IPS DF 4.7 (cell line): ENCODE data around the gene CPOX.
"Not testable (repeated sequence)": the region's sequence is repeated elsewhere in the genome, so short reads cannot be mapped to it uniquely, and the experiment has no call there.

Experiments used
- DNase-seq: peaks from one replicate; pipeline ENCODE4 v3.0.0-alpha.2; 2013; ENCODE audit warnings: low spot score; ENCODE audit errors: extremely low read depth

The CPOX gene

DNA sequence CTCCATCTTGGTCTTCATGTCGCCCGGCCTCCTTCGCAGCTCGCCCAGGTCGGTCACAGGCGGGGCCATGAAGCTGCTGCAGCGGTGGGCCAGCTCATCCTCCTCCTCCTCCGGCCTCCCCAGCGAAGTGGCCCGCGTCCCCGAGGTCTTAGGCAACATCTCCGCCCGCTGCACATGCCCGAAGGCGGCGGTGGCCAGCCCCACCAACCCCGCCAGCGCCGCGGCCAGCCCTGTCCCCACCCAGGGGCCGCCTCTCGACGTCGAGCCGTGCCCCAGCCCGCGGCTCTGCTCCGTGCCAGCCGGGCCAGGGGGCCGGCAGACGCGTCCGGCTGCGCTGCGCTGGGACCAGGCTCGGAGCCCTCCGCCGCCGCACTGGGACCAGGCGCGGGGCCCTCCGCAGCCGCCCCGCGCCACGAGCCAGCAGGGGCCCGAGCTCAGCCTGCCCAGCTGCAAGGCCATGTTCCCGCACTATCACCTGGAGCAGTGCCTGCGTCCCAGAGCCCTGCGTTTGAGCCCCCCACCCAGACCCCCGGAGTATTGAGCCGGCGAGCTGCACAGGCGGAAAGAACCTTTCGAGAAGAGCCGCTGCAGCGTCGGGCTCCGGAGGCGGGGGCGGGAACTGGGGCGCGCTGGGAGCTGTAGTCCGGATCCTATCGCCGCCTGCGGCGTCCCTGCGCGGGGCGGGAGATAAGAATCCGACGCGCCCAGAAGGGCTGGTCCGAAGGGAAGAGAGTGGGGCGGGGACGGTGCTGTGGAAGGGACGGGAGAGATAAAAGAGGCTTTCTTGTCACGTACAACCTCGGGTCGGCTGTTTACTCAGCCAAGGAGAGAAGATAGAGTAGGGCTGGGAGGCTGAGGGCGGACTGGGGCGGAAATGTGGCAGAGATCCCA lies at the start of gene CPOX:
Gene CPOX, minus strand, starts transcription at position 566 of the 891 bp plus-strand sequence. Its CDS starts 107 bp downstream, at position 459.
- DNase-seq: no peak

- not testable (repeated sequence) for DNase-seq
Measured at GRCh38 chr3:98642769-98643168, 49.4 kb upstream of the CPOX start.

DNA sequence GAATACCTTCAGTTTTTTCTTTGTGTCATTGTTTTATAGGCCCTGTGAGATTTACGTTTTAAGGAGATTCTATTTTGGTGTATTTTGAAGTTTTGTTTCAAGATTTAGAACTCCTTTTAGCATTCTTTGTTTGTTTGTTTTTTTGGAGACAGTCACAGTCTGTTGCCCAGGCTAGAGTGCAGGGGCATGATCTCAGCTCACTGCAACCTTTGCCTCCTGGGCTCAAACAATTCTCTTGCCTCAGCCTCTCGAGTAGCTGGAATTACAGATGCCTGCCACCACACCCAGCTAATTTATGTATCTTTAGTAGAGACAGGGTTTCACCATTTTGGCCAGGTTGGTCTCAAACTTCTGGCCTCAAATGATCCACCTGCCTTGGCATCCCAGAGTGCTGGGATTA lies 48.3 kb upstream of the CPOX start:
- not testable (repeated sequence) for DNase-seq

DNA sequence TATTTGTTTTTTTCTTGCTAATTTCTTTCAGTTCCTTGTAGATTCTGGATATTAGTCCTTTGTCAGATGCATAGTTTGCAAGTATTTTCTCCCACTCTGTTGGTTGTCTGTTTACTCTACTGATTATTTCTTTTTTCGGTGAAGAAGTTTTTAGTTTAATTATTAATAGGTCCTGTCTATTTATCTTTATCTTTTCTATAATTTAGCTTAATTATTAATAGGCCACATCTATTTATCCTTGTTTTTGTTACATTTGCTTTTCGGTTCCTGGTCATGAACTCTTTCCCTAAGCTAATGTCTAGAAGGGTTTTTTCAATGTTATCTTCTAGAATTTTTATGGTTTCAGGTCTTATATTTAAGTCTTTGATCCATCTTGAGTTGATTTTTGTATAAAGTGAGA lies 45.1 kb upstream of the CPOX start:
- not testable (repeated sequence) for DNase-seq

DNA sequence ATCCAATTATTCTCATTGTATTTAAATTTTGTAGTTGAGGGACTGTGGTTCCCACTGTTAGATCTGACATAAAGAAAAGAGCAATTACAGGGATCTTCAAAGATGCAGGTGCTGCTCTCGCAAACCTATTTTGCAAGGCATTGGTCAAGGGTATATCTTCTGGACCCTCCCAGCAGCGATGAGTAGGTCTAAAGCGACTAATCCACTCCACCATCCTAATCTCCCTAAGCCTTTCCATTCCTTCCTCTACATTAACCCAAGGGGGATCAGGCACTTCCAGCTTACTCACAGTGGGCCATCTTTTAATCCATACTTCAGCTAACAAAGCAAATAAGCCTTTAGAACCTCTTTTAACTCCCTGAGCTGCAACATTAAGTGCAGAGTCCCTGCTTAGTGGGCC lies 37.0 kb upstream of the CPOX start:
- DNase-seq: no peak

DNA sequence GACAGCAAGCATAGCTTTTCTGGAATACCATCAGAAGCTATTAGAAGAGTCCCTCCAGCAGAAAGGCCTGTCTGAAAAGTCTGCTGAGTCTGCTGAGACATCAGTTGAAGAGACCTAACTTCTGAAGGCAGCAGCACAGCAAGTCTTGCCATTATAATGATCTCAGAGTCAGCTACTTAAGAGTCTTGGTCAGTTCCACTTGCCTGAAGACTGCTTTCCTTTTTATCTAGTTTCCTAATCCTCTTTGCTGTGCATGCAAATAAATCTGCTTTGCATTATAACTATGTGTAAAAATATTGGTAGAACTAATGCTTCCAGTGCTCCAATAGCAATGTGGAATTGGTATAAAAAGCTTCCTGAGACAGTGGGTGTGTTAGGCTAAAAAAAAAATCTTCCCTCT lies 34.9 kb upstream of the CPOX start:
- DNase-seq: no peak

- no peak for DNase-seq
Measured at GRCh38 chr3:98626151-98626550, 32.7 kb upstream of the CPOX start.

DNA sequence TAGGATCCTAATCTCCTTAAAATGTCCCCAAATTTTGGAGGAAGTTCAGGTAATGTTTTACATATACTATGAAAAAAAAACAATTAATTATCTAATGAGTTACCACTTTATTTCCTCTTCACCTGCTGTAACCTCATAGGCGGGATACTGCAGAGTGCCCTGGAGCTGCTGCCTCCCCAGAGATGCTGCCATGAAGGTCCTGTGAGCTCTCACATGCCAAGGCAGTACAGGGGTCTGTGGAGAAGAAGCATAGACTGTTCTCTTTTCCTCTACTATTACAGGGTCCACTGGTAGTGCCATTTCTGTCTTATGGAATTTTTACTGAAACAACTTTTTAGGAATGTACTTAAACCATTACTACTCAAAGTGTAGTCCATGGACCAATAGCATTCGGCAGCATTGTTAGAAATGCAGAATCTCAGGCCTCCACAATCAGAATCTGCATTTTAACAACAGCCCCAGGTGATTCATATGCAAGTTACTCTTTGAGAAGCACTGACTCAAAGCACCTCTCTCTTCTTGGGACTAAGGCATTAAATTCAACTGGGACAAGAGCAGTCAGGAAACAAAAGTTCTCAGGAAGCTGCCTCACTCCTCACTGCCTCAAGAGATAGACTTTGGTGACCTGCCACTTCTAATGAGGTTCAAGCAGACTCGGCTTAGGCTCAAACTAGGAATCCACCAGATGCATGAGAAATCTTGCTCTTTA lies 30.3 kb upstream of the CPOX start:
- peak; percentile 49 for DNase-seq

- no peak for DNase-seq
Measured at GRCh38 chr3:98617841-98618240, 24.4 kb upstream of the CPOX start.

GRCh38 chr3:98613616-98614015 lies 20.2 kb upstream of the CPOX start:
- DNase-seq: no peak

DNA sequence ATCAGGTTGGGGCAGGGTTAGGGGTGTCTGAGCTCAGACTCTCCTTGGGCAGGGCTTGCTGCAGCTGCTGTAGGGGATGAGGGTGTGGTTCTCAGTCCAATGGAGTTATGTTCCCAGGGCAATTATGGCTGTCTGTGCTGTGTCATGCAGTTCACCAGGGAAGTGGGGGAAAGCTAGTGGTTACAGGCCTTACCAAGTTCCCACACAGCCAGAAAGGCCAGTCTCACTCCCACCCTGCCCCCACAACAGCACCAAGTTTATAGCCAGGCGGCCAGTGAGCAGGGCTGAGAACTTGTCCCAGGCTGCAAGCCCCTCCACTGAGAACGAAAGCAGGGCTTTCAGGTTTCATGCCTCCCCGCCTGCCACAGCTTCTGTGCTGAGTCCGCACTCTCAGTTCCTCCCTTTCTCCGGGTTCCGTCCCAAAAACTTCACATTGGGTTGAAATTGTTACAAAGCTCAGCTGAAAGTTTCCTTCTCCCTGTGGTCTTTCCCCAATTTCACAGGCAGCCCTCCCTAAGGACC lies 19.6 kb upstream of the CPOX start:
- no peak for DNase-seq

GRCh38 chr3:98612587-98612986 lies 19.2 kb upstream of the CPOX start:
- no peak for DNase-seq

DNA sequence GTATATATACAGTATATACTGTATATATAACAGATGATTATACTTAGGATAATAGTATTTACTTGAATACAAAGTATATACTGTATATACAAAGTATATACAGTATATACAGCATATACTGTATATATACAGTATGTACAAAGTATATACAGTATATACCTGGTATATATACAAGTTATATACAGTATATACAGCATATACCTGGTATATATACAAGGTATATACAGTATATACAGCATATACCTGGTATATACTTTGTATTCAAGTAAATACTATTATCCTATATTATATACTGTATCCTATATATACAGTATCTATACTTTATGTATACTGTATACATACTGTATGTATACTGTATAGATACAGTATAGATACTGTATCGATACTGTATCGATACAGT lies 14.6 kb upstream of the CPOX start:
- no peak for DNase-seq

DNA sequence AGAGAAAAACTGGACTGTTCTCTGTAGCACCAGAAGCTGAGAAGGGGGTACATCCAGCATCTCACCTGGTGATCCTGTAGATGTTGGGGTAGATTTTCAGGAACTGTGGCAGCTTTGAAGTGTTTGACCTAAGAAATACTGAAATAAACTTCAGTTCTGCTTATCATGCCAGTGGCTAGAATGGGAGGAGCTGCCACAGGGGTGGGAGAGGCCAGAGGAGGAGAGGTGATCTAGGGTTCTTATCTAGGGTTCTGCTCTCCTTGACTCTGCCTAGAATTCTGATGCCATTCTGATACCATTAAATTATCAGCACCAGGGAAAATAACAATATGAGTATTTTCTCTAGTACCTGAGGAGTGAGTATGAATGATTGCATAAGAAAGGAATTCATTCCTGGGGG lies 10.2 kb upstream of the CPOX start:
- DNase-seq: no peak

GRCh38 chr3:98602078-98602678 lies 8.8 kb upstream of the CPOX start:
- no peak for DNase-seq

GRCh38 chr3:98601180-98601579 lies 7.8 kb upstream of the CPOX start:
- no peak for DNase-seq

DNA sequence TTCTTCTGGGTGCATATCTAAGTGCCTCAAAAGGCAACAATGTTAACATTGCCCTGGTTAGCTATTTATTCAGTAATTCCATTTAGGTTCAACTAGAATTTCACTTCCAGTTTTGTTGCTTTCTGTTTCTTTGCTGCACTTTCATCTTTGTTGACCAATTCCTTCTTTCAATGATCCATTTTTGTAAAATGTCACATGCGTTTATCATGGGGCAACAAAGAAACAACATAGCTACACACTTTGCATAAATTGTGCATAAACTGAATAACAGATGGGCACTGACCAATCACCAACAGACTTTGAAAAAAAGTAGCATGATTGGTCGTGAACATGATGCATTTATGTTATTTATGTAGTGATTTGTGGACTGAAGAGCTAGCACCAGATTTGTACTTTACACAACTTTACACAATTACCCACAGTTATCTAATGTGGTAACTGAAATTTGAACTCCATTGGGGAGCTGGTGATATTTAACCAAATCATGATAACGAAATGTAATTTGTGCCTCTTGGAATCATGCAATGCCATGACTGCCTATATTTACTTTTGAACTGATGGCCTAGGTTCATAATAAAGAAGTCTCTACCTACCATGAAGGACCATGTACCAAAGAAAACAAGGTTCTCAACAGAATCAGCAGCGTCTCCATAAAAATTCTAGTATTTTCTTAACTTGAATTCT lies 7.1 kb upstream of the CPOX start:
- DNase-seq: no peak

DNA sequence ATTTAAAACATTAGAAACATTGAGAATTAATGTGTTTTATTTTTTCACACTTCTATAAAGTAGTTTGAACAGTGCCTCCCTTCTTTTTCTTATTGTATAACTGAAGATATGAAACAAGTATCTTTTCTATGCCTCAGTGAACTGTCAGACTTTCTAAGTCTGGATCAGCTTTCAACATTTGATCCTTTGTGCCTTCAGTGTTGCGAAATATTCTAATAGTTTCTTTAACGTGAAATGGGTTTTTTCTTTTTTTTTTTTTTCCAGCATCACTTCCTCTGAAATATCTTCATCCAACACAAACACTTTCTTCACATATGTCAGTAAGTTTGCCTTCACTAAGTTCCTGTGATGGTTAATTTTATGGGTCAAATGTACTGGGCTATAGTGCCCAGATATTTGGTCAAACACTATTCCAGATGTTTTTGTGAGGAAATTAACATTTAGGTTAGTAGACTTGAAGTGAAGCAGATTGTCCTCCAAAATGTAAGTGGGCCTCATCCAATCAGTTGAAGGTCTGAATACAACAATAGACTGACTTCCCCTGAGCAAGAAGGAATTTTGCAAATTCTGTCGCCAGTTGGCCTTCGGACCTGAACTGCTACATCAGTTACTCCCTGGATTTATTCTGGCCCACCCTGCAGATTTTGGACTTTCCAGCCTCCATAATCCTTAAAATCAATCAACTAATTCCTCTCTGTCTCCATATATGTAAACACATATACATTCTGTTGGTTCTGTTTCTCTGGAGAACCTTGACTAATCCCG lies 6.4 kb upstream of the CPOX start:
- DNase-seq: no peak

GRCh38 chr3:98598492-98598891 lies 5.1 kb upstream of the CPOX start:
- no peak for DNase-seq
